ENCODE measurements around the gene MAP3K12.
A peak's percentile ranks its signal among the peaks of the same experiment; 100 is the strongest.

Gene MAP3K12

GRCh38 chr12:53516758-53517455, 17.6 kb upstream of the MAP3K12 start:
- DNase-seq (ENCODE audit: low spot score in 2 of 2): no peak
- no peaks in the 10 kb centered on the region for H3K4me1 Mint-ChIP-seq
- H3K4me3 Mint-ChIP-seq: no peak overlapping the region
- H3K27ac Mint-ChIP-seq: peak overlapping the region; percentile 22
- H3K36me3 Mint-ChIP-seq: peaks cover 31% of the 10 kb centered on the region
- no peaks in the 10 kb centered on the region for H3K9me3 Mint-ChIP-seq
- no peak for ATAC-seq (ENCODE audit: low read depth)
- H3K27me3 Mint-ChIP-seq: no peaks in the 10 kb centered on the region

- Mint-ChIP-seq H3K9me3 (no peaks in the 10 kb centered on the region), H3K27me3 (no peaks in the 10 kb centered on the region), H3K4me3 (no peak overlapping the region), H3K27ac (peak overlapping the region; percentile 22), H3K4me1 (no peaks in the 10 kb centered on the region), H3K36me3 (peaks cover 24% of the 10 kb centered on the region)
- no peak for DNase-seq (ENCODE audit: low spot score in 2 of 2)
- no peak for ATAC-seq (ENCODE audit: low read depth)
Observed at GRCh38 chr12:53515291-53515680, 16.0 kb upstream of the MAP3K12 start.

- DNase-seq (ENCODE audit: low spot score in 2 of 2): no peak
- Mint-ChIP-seq H3K4me3 (no peak overlapping the region), H3K36me3 (peaks cover 21% of the 10 kb centered on the region), H3K9me3 (no peaks in the 10 kb centered on the region), H3K4me1 (no peaks in the 10 kb centered on the region), H3K27me3 (no peaks in the 10 kb centered on the region), H3K27ac (peak overlapping the region; percentile 22)
- ATAC-seq (ENCODE audit: low read depth): no peak
Observed at GRCh38 chr12:53514628-53515290, 15.5 kb upstream of the MAP3K12 start.

- DNase-seq (ENCODE audit: low spot score in 2 of 2) (no peak), ATAC-seq (ENCODE audit: low read depth) (no peak)
- peak overlapping the region; percentile 29 for H3K27ac Mint-ChIP-seq
- H3K36me3 Mint-ChIP-seq: peaks cover 21% of the 10 kb centered on the region
- H3K4me1 Mint-ChIP-seq: no peaks in the 10 kb centered on the region
- H3K9me3 Mint-ChIP-seq: no peaks in the 10 kb centered on the region
- no peak overlapping the region for H3K4me3 Mint-ChIP-seq
- no peaks in the 10 kb centered on the region for H3K27me3 Mint-ChIP-seq
Observed at GRCh38 chr12:53513712-53514410, 14.6 kb upstream of the MAP3K12 start.

- Mint-ChIP-seq H3K9me3 (no peaks in the 10 kb centered on the region), H3K4me3 (no peak overlapping the region), H3K36me3 (peaks cover 16% of the 10 kb centered on the region), H3K27me3 (no peaks in the 10 kb centered on the region), H3K27ac (peak overlapping the region; percentile 67), H3K4me1 (peaks cover 4% of the 10 kb centered on the region)
- DNase-seq (ENCODE audit: low spot score in 2 of 2) (no peak), ATAC-seq (ENCODE audit: low read depth) (no peak)
Observed at GRCh38 chr12:53510181-53510812, 11.0 kb upstream of the MAP3K12 start.

- peak overlapping the region; percentile 11 for H3K27ac Mint-ChIP-seq
- H3K9me3 Mint-ChIP-seq: no peaks in the 10 kb centered on the region
- peak; percentile 76 to 87 for DNase-seq (ENCODE audit: low spot score in 2 of 2)
- H3K4me3 Mint-ChIP-seq: no peak overlapping the region
- peaks cover 14% of the 10 kb centered on the region for H3K36me3 Mint-ChIP-seq
- no peaks in the 10 kb centered on the region for H3K27me3 Mint-ChIP-seq
- ATAC-seq (ENCODE audit: low read depth): peak; percentile 97
- H3K4me1 Mint-ChIP-seq: peaks cover 6% of the 10 kb centered on the region
Observed at GRCh38 chr12:53508534-53509170, 9.4 kb upstream of the MAP3K12 start.

GRCh38 chr12:53507603-53507885, 8.3 kb upstream of the MAP3K12 start:
- no peaks in the 10 kb centered on the region for H3K9me3 Mint-ChIP-seq
- H3K36me3 Mint-ChIP-seq: peaks cover 10% of the 10 kb centered on the region
- DNase-seq (ENCODE audit: low spot score in 2 of 2): no peak
- H3K27me3 Mint-ChIP-seq: no peaks in the 10 kb centered on the region
- no peak overlapping the region for H3K4me3 Mint-ChIP-seq
- H3K27ac Mint-ChIP-seq: no peak overlapping the region
- peaks cover 6% of the 10 kb centered on the region for H3K4me1 Mint-ChIP-seq
- ATAC-seq (ENCODE audit: low read depth): no peak

- DNase-seq (ENCODE audit: low spot score in 2 of 2): no peak
- ATAC-seq (ENCODE audit: low read depth): no peak
- H3K27me3 Mint-ChIP-seq: no peaks in the 10 kb centered on the region
- no peak within 1 kb of the TSS for H3K4me3 Mint-ChIP-seq
- H3K27ac Mint-ChIP-seq: no peak within 1 kb of the TSS
- H3K36me3 Mint-ChIP-seq: peaks cover 10% of the 10 kb centered on the region
- H3K4me1 Mint-ChIP-seq: peaks cover 8% of the 10 kb centered on the region
- no peaks in the 10 kb centered on the region for H3K9me3 Mint-ChIP-seq
Observed at GRCh38 chr12:53506881-53507602, 7.8 kb upstream of the MAP3K12 start, which contains the start of gene NPFF. Gene NPFF, minus strand, starts transcription at chr12:53507484. Its CDS starts 10 bp downstream, at chr12:53507474.

GRCh38 chr12:53506450-53506785, 7.2 kb upstream of the MAP3K12 start:
- Mint-ChIP-seq H3K9me3 (no peaks in the 10 kb centered on the region), H3K4me1 (peaks cover 12% of the 10 kb centered on the region), H3K4me3 (no peak overlapping the region), H3K27me3 (no peaks in the 10 kb centered on the region), H3K27ac (no peak overlapping the region), H3K36me3 (peaks cover 8% of the 10 kb centered on the region)
- no peak for DNase-seq (ENCODE audit: low spot score in 2 of 2)
- no peak for ATAC-seq (ENCODE audit: low read depth)

- Mint-ChIP-seq H3K9me3 (no peaks in the 10 kb centered on the region), H3K27me3 (no peaks in the 10 kb centered on the region), H3K4me1 (peaks cover 12% of the 10 kb centered on the region), H3K36me3 (peaks cover 7% of the 10 kb centered on the region), H3K27ac (no peak overlapping the region), H3K4me3 (no peak overlapping the region)
- ATAC-seq (ENCODE audit: low read depth) (no peak), DNase-seq (ENCODE audit: low spot score in 2 of 2) (no peak)
Observed at GRCh38 chr12:53505555-53506449, 6.5 kb upstream of the MAP3K12 start.

GRCh38 chr12:53505086-53505485, 5.8 kb upstream of the MAP3K12 start:
- Mint-ChIP-seq H3K27me3 (no peaks in the 10 kb centered on the region), H3K4me3 (no peak overlapping the region), H3K9me3 (no peaks in the 10 kb centered on the region), H3K27ac (no peak overlapping the region), H3K36me3 (peaks cover 7% of the 10 kb centered on the region), H3K4me1 (peaks cover 14% of the 10 kb centered on the region)
- DNase-seq (ENCODE audit: low spot score in 2 of 2) (no peak), ATAC-seq (ENCODE audit: low read depth) (no peak)

GRCh38 chr12:53504004-53504920, 5.0 kb upstream of the MAP3K12 start:
- H3K4me3 Mint-ChIP-seq: no peak overlapping the region
- H3K9me3 Mint-ChIP-seq: no peaks in the 10 kb centered on the region
- peaks cover 19% of the 10 kb centered on the region for H3K4me1 Mint-ChIP-seq
- ATAC-seq (ENCODE audit: low read depth): no peak
- peaks cover 7% of the 10 kb centered on the region for H3K36me3 Mint-ChIP-seq
- no peak for DNase-seq (ENCODE audit: low spot score in 2 of 2)
- no peak overlapping the region for H3K27ac Mint-ChIP-seq
- no peaks in the 10 kb centered on the region for H3K27me3 Mint-ChIP-seq

Data from memory B cell (primary cell).